Kidney (tissue), 14 donors: ENCODE data around the gene GATA1. TPM values are rescaled to one million over a fixed set of nuclear protein-coding genes. Genes with fewer than 3 reads are reported as not detected.

Experiments
- DNase-seq, 5 donors: peaks; one replicate each; pipeline ENCODE4 v3.0.0-alpha.2; 2013 to 2020
- FAIRE-seq: peaks from 2 replicates; lab custom pipeline; 2012; peaks lifted over from hg19 to GRCh38; lab: Jason Lieb, UNC
- H3K27ac ChIP-seq, 2 donors: one replicate each; pipeline ENCODE4 v1.7.0; 2013; ENCODE audit warnings: low read depth in 2 of 2, low read length in 2 of 2, inconsistent platforms in 1 of 2
- H3K27me3 ChIP-seq: one replicate; pipeline ENCODE4 v1.7.1; 2013; ENCODE audit warnings: low read length, inconsistent platforms; ENCODE audit not compliant: control insufficient read depth, insufficient read depth
- H3K36me3 ChIP-seq, 3 donors: one replicate each; pipeline versions ENCODE4 v1.7.0 to v1.7.1; 2013; ENCODE audit warnings: low read length in 3 of 3, control low read depth in 1 of 3, inconsistent platforms in 1 of 3; ENCODE audit not compliant: insufficient read depth in 3 of 3, control insufficient read depth in 2 of 3
- H3K4me1 ChIP-seq, 3 donors: one replicate each; pipeline versions ENCODE4 v1.7.0 to v1.7.1; 2013; ENCODE audit warnings: low read length in 3 of 3, inconsistent platforms in 1 of 3, low read depth in 1 of 3; ENCODE audit not compliant: control insufficient read depth in 2 of 3, insufficient read depth in 2 of 3
- H3K4me3 ChIP-seq, 3 donors: one replicate each; pipeline versions ENCODE4 v1.7.0 to v1.8.1; 2013; ENCODE audit warnings: low read length in 3 of 3, control low read depth in 1 of 3, inconsistent platforms in 1 of 3
- H3K9ac ChIP-seq, 3 donors: one replicate each; pipeline versions ENCODE4 v1.7.0 to v1.7.1; 2013; ENCODE audit warnings: low read length in 3 of 3, control low read depth in 1 of 3, inconsistent platforms in 1 of 3
- H3K9me3 ChIP-seq, 3 donors: one replicate each; pipeline versions ENCODE4 v1.7.0 to v1.7.1; 2013; ENCODE audit warnings: low read length in 3 of 3, control low read depth in 1 of 3, inconsistent platforms in 1 of 3; ENCODE audit not compliant: control insufficient read depth in 2 of 3, insufficient read depth in 1 of 3
- CTCF ChIP-seq: IDR thresholded peaks from 3 replicates; pipeline ENCODE4 v1.5.1; 2012; ENCODE audit warnings: mild to moderate bottlenecking, moderate library complexity, borderline replicate concordance; ENCODE audit not compliant: insufficient read depth; ENCODE audit errors: extremely low read depth
- intact Hi-C: fragments of 100-400 bp; cut with DNase I; formaldehyde crosslinking; loops from one replicate; pipeline ENCODE4 v1.11.1; 2022
- polyA plus RNA-seq: library from polyadenylated mRNA; stranded (reverse); fragments of 350-450 nt; fragmentation: Illumina TruSeq; extraction: RNeasy Lipid Tissue Mini Kit (QIAGEN cat#74804); gene quantifications from one replicate; pipeline ENCODE4 v1.2.3, GENCODE V29; 2014; ENCODE audit warnings: low read depth, low replicate concordance; ENCODE audit not compliant: insufficient read depth
- total RNA-seq: library from RNA; stranded (reverse); fragmentation: NEBNext Ultra II Directional; extraction: Animal tissue kit (Norgen Biotek cat#: 25700); gene quantifications from one replicate; pipeline ENCODE4 v1.2.1, GENCODE V29; 2021
- donor health status: control.
- donor health status: control.
- donor health status: control.
- donor health status: control.
- donor health status: control.
- donor health status: DM: yes; HTN: yes; CAD: no.
- donor health status: Normal renal cell carcinoma (clear cell type).

GATA1 gene
- total and polyA plus RNA-seq, 2 donors from 2014 or later, result 0.60 TPM; not detected in 1

- H3K27ac ChIP-seq, result no peak overlapping the region
- intact Hi-C loops, result no loop called here
- FAIRE-seq, result no peak
- H3K4me3 ChIP-seq, result no peak overlapping the region
- no peaks in the 10 kb centered on the region for H3K36me3 ChIP-seq
- no peaks in the 10 kb centered on the region for H3K27me3 ChIP-seq
- H3K9me3 ChIP-seq, result no peaks in the 10 kb centered on the region
- H3K9ac ChIP-seq, result no peak overlapping the region
- TF ChIP-seq CTCF, result no peak
- H3K4me1 ChIP-seq, result no peaks in the 10 kb centered on the region
- DNase-seq, result no peak
Measured at GRCh38 chrX:48753708-48754228, 32.6 kb upstream of the GATA1 start.

GRCh38 chrX:48754238-48754637 lies 32.2 kb upstream of the GATA1 start:
- no peak overlapping the region for H3K4me3 ChIP-seq
- no peak for TF ChIP-seq CTCF

GRCh38 chrX:48761674-48762471 lies 24.5 kb upstream of the GATA1 start, which contains the start of gene GLOD5:
GLOD5 (plus strand) TSS chrX:48761747; CDS start chrX:48761791, 44 bp downstream.
- Histone ChIP-seq H3K4me3 (peak within 1 kb of the TSS in 1 of 3 donors; percentile 45), H3K27ac (no peak within 1 kb of the TSS)

More at GRCh38 chrX:48754238-48754637, 32.2 kb upstream of the GATA1 start:
- Histone ChIP-seq H3K4me1 (no peaks in the 10 kb centered on the region), H3K27me3 (no peaks in the 10 kb centered on the region), H3K9ac (no peak overlapping the region), H3K27ac (no peak overlapping the region), H3K9me3 (no peaks in the 10 kb centered on the region), H3K36me3 (no peaks in the 10 kb centered on the region)
- intact Hi-C loops, result no loop called here
- FAIRE-seq, result no peak
- DNase-seq, result no peak

More at GRCh38 chrX:48761674-48762471, 24.5 kb upstream of the GATA1 start, which contains the start of gene GLOD5:
- Histone ChIP-seq H3K9ac (no peak within 1 kb of the TSS), H3K36me3 (no peaks in the 10 kb centered on the region), H3K9me3 (no peaks in the 10 kb centered on the region), H3K27me3 (no peaks in the 10 kb centered on the region), H3K4me1 (no peaks in the 10 kb centered on the region)
- intact Hi-C loops, result no loop called here
- TF ChIP-seq CTCF, result peak; percentile 10
- DNase-seq (peak in 4 of 5 donors; percentile 50 to 64 (median 52)), FAIRE-seq (no peak)
